Fibroblast of lung (primary cell): ENCODE measurements around the gene LTK. TPM values are rescaled to one million over a fixed set of nuclear protein-coding genes. Genes with fewer than 3 reads are reported as not detected.

ENCODE experiments used
- DNase-seq, 2 donors: peaks; one replicate each; pipeline versions ENCODE4 v3.0.0 to v3.0.0-alpha.2; 2010; ENCODE audit warnings: low read depth in 2 of 2
- H2AFZ ChIP-seq: 2 replicates; pipeline ENCODE4 v1.5.1; 2012; ENCODE audit warnings: low read length, control low read depth, inconsistent platforms
- H3K27ac ChIP-seq: 2 replicates; pipeline ENCODE4 v1.5.1; 2011; ENCODE audit warnings: low read length, control low read depth; ENCODE audit not compliant: insufficient read depth
- H3K27me3 ChIP-seq: 2 replicates; pipeline ENCODE4 v1.5.1; 2011; ENCODE audit warnings: mild to moderate bottlenecking, low read length; ENCODE audit not compliant: control insufficient read depth, insufficient read depth
- H3K36me3 ChIP-seq: 2 replicates; pipeline ENCODE4 v1.5.1; 2011; ENCODE audit warnings: low read length; ENCODE audit not compliant: control insufficient read depth, insufficient read depth
- H3K4me1 ChIP-seq: 2 replicates; pipeline ENCODE4 v1.5.1; 2011; ENCODE audit warnings: low read length; ENCODE audit not compliant: control insufficient read depth, insufficient read depth; ENCODE audit errors: extremely low read depth
- H3K4me2 ChIP-seq: 2 replicates; pipeline ENCODE4 v1.5.1; 2011; ENCODE audit warnings: low read length, control low read depth; ENCODE audit not compliant: insufficient read depth; ENCODE audit errors: extremely low read depth
- H3K4me3 ChIP-seq, 4 experiments: fragments of 200-600 bp in 1 of 4; sonication (generic) in 1 of 4; replicated peaks in 1 of 4; 2 replicates each; pipeline ENCODE4 v1.5.1; 2011 to 2016; ENCODE audit warnings: low read length in 4 of 4, low read depth in 3 of 4, mild to moderate bottlenecking in 3 of 4, control low read depth in 2 of 4, inconsistent platforms in 1 of 4, mixed read lengths in 1 of 4; ENCODE audit not compliant: insufficient read depth in 1 of 4; ENCODE audit errors: control extremely low read depth in 1 of 4
- H3K79me2 ChIP-seq: 2 replicates; pipeline ENCODE4 v1.5.1; 2012; ENCODE audit warnings: mild to moderate bottlenecking, low read length, inconsistent platforms; ENCODE audit not compliant: control insufficient read depth, insufficient read depth
- H3K9ac ChIP-seq: 2 replicates; pipeline ENCODE4 v1.5.1; 2011; ENCODE audit warnings: mild to moderate bottlenecking, low read length, control low read depth; ENCODE audit not compliant: insufficient read depth
- H3K9me3 ChIP-seq: 2 replicates; pipeline ENCODE4 v1.5.1; 2012; ENCODE audit warnings: low read depth, low read length; ENCODE audit not compliant: control insufficient read depth, insufficient read depth
- H4K20me1 ChIP-seq: 2 replicates; pipeline ENCODE4 v1.5.1; 2011; ENCODE audit warnings: low read length; ENCODE audit not compliant: control insufficient read depth, insufficient read depth; ENCODE audit errors: extremely low read depth
- EZH2 ChIP-seq: IDR thresholded peaks from 2 replicates; pipeline ENCODE4 v1.5.1; 2012; ENCODE audit warnings: low read length, control low read depth, mild to moderate bottlenecking; ENCODE audit errors: missing control alignments
- polyA plus RNA-seq, 2 donors: library from polyadenylated mRNA; depleted of rRNA in 1 of 2; stranded (reverse) in 1 of 2; unstranded in 1 of 2; fragments of >200 nt; gene quantifications; 2 replicates each; pipeline ENCODE4 v1.2.1, GENCODE V29; 2011 to 2012; ENCODE audit warnings: missing spikeins in 1 of 2
- total RNA-seq: library from RNA; depleted of rRNA; stranded (reverse); fragments of >200 nt; gene quantifications from 2 replicates; pipeline ENCODE4 v1.2.1, GENCODE V29; 2014
- TF ChIP-seq, protein P1 (sequence below), 2 donors: IDR thresholded peaks in 1 of 2; conservative IDR thresholded peaks in 1 of 2; 1 replicate in 1 of 2; 2 replicates in 1 of 2; pipeline ENCODE4 v1.5.1; 2011 to 2012; ENCODE audit warnings: low read length in 2 of 2, control low read depth in 1 of 2, inconsistent platforms in 1 of 2, low read depth in 1 of 2, mild to moderate bottlenecking in 1 of 2

LTK gene
- total and polyA plus RNA-seq, 2 donors (not counting 1 experiment from before 2014, with no cell fraction given): 0.14 to 0.99 TPM

DNA sequence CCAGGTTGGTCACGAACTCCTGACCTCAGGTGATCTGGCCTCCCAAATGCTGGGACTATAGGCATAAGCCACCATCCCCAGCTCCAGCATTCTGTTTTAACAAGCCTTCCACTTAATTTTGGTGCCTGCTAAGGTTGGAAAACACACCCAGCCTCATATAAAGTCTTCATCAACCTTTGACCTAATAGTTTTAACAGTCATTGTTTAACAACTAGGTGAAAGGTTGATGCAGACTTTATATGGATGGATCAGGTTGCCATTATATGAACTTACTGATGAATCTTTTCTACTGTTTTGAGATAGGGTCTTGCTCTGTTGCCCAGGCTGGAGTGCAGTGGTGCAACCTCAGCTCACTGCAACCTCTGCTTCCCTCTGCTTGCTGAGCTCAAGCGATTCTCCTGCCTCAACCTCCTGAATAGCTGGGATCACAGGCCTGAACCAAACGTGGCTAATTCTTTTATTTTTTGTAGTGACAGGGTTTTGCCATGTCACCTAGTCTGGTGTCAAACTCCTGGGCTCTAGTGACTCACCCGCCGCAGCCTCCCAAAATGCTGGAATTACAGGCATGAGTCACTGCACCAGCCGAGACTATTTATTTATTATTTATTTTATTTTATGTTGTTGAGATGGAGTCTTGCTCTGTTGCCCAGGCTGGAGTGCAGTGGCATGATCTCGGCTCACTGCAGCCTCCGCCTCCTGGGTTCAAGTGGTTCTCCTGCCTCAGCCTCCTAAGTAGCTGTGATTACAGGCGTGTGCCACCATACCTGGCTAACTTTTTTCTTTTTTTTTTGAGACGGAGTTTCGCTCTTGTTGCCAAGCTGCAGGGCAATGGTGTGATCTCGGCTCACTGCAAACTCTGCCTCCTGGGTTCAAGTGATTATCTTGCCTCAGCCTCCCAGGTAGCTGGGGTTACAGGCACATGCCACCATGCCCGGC, 33.5 kb upstream of the LTK start:
- peaks cover 3% of the 10 kb centered on the region for H3K79me2 ChIP-seq
- H3K36me3 ChIP-seq: no peaks in the 10 kb centered on the region
- no peak overlapping the region for H2AFZ ChIP-seq
- no peak overlapping the region for H3K4me2 ChIP-seq
- DNase-seq: peak; percentile 45 to 62
- no peak overlapping the region for H3K27ac ChIP-seq
- H3K4me3 ChIP-seq: no peak overlapping the region
- H3K27me3 ChIP-seq: no peaks in the 10 kb centered on the region
- no peaks in the 10 kb centered on the region for H3K4me1 ChIP-seq
- no peak for TF ChIP-seq EZH2
- TF ChIP-seq, protein P1, sequence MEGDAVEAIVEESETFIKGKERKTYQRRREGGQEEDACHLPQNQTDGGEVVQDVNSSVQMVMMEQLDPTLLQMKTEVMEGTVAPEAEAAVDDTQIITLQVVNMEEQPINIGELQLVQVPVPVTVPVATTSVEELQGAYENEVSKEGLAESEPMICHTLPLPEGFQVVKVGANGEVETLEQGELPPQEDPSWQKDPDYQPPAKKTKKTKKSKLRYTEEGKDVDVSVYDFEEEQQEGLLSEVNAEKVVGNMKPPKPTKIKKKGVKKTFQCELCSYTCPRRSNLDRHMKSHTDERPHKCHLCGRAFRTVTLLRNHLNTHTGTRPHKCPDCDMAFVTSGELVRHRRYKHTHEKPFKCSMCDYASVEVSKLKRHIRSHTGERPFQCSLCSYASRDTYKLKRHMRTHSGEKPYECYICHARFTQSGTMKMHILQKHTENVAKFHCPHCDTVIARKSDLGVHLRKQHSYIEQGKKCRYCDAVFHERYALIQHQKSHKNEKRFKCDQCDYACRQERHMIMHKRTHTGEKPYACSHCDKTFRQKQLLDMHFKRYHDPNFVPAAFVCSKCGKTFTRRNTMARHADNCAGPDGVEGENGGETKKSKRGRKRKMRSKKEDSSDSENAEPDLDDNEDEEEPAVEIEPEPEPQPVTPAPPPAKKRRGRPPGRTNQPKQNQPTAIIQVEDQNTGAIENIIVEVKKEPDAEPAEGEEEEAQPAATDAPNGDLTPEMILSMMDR (conservative IDR thresholded peaks at IDR 0.05 in 1 of 2, IDR thresholded peaks at IDR 0.05 in 1 of 2; ENCODE audit: low read depth in 1 of 2, low read length in 2 of 2): no peak
- H3K9me3 ChIP-seq: no peaks in the 10 kb centered on the region
- no peaks in the 10 kb centered on the region for H4K20me1 ChIP-seq
- H3K9ac ChIP-seq: no peak overlapping the region

- no peaks in the 10 kb centered on the region for H3K9me3 ChIP-seq
- TF ChIP-seq EZH2: no peak
- TF ChIP-seq, protein P1 (conservative IDR thresholded peaks at IDR 0.05 in 1 of 2, IDR thresholded peaks at IDR 0.05 in 1 of 2; ENCODE audit: low read depth in 1 of 2, low read length in 2 of 2): no peak
- no peak overlapping the region for H3K9ac ChIP-seq
- H3K27me3 ChIP-seq: no peaks in the 10 kb centered on the region
- H3K36me3 ChIP-seq: no peaks in the 10 kb centered on the region
- DNase-seq: no peak
- no peak overlapping the region for H3K4me3 ChIP-seq
- peaks cover 4% of the 10 kb centered on the region for H3K79me2 ChIP-seq
- H3K4me1 ChIP-seq: no peaks in the 10 kb centered on the region
- H2AFZ ChIP-seq: no peak overlapping the region
- no peak overlapping the region for H3K27ac ChIP-seq
- H4K20me1 ChIP-seq: no peaks in the 10 kb centered on the region
- H3K4me2 ChIP-seq: no peak overlapping the region
Observed at GRCh38 chr15:41545218-41545617, 31.6 kb upstream of the LTK start.

DNA sequence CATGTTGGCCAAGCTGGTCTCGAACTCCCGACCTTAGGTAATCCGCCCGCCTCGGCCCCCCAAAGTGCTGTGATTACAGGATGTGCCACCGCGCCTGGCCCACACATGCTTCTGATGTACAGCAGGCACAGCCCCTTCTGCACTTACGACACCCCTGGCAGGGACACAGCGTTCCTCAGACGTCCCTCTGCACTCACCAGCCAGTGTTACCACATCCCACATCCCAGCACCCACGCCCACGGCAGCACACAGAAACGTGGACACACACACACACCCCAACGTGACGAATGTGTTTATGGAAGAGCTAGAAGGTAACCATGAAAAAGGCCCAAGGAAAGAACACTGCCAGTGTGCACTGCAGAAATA, 31.0 kb upstream of the LTK start:
- H3K79me2 ChIP-seq: peaks cover 4% of the 10 kb centered on the region
- no peaks in the 10 kb centered on the region for H3K27me3 ChIP-seq
- H3K27ac ChIP-seq: no peak overlapping the region
- H3K9me3 ChIP-seq: no peaks in the 10 kb centered on the region
- no peaks in the 10 kb centered on the region for H3K36me3 ChIP-seq
- H3K4me1 ChIP-seq: no peaks in the 10 kb centered on the region
- TF ChIP-seq EZH2: no peak
- TF ChIP-seq, protein P1 (conservative IDR thresholded peaks at IDR 0.05 in 1 of 2, IDR thresholded peaks at IDR 0.05 in 1 of 2; ENCODE audit: low read depth in 1 of 2, low read length in 2 of 2): no peak
- H3K9ac ChIP-seq: no peak overlapping the region
- H2AFZ ChIP-seq: peak overlapping the region; percentile 40
- no peak overlapping the region for H3K4me2 ChIP-seq
- peak overlapping the region in 1 of 4 experiments; percentile 80 for H3K4me3 ChIP-seq
- H4K20me1 ChIP-seq: no peaks in the 10 kb centered on the region
- DNase-seq: no peak
